ENCODE results near the gene RPL10.

Gene RPL10

DNA sequence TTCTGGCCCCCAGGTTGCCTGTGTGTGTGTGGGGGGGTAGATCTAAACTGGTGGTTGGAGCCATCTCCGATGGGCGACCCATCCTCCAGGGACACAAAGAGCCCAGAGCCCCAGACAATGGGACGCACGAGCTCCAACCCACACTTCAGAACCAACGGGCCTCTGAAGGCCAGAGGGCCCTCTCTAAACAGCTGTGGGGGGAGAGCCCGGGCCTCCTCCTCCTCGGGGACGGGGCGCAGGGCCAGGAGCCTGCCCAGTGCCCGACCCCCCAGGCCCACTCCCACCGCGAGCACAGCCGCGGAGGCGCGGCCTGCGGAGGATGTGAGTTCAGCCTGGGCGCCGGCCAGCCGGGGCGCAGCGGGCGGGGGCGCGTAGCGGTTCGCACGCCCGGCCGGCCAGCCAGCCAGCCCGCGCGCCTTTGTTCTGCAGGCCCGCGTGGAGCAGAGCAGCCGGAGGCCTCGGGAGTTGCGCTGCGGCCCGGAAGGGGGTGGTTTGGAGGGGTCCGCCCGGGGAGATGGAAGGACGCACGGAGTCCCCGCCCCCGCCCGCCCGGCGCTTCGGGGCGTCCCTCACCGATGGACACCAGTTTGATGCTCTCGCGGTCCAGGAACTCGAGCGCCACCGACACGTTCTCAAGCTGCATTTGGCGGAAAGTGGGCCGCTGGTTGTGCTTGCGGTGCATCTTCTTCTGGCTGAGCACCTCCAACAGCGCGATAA is 27.7 kb upstream of the RPL10 start:
- ATAC-seq, result no peak
- no peak for TF ChIP-seq ZFP30 (CRISPR knock-in tag; IDR thresholded peaks at IDR 0.05)
- TF ChIP-seq PPARA (CRISPR knock-in tag; IDR thresholded peaks at IDR 0.05; ENCODE audit: borderline replicate concordance), result no peak
- TF ChIP-seq RARB (CRISPR knock-in tag; IDR thresholded peaks at IDR 0.05), result no peak
- TF ChIP-seq, protein P1, sequence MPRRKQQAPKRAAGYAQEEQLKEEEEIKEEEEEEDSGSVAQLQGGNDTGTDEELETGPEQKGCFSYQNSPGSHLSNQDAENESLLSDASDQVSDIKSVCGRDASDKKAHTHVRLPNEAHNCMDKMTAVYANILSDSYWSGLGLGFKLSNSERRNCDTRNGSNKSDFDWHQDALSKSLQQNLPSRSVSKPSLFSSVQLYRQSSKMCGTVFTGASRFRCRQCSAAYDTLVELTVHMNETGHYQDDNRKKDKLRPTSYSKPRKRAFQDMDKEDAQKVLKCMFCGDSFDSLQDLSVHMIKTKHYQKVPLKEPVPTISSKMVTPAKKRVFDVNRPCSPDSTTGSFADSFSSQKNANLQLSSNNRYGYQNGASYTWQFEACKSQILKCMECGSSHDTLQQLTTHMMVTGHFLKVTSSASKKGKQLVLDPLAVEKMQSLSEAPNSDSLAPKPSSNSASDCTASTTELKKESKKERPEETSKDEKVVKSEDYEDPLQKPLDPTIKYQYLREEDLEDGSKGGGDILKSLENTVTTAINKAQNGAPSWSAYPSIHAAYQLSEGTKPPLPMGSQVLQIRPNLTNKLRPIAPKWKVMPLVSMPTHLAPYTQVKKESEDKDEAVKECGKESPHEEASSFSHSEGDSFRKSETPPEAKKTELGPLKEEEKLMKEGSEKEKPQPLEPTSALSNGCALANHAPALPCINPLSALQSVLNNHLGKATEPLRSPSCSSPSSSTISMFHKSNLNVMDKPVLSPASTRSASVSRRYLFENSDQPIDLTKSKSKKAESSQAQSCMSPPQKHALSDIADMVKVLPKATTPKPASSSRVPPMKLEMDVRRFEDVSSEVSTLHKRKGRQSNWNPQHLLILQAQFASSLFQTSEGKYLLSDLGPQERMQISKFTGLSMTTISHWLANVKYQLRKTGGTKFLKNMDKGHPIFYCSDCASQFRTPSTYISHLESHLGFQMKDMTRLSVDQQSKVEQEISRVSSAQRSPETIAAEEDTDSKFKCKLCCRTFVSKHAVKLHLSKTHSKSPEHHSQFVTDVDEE (CRISPR knock-in tag; IDR thresholded peaks at IDR 0.05), result no peak
- TF ChIP-seq, protein P2, sequence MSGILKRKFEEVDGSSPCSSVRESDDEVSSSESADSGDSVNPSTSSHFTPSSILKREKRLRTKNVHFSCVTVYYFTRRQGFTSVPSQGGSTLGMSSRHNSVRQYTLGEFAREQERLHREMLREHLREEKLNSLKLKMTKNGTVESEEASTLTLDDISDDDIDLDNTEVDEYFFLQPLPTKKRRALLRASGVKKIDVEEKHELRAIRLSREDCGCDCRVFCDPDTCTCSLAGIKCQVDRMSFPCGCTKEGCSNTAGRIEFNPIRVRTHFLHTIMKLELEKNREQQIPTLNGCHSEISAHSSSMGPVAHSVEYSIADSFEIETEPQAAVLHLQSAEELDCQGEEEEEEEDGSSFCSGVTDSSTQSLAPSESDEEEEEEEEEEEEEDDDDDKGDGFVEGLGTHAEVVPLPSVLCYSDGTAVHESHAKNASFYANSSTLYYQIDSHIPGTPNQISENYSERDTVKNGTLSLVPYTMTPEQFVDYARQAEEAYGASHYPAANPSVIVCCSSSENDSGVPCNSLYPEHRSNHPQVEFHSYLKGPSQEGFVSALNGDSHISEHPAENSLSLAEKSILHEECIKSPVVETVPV (CRISPR knock-in tag; IDR thresholded peaks at IDR 0.05), result no peak

DNA sequence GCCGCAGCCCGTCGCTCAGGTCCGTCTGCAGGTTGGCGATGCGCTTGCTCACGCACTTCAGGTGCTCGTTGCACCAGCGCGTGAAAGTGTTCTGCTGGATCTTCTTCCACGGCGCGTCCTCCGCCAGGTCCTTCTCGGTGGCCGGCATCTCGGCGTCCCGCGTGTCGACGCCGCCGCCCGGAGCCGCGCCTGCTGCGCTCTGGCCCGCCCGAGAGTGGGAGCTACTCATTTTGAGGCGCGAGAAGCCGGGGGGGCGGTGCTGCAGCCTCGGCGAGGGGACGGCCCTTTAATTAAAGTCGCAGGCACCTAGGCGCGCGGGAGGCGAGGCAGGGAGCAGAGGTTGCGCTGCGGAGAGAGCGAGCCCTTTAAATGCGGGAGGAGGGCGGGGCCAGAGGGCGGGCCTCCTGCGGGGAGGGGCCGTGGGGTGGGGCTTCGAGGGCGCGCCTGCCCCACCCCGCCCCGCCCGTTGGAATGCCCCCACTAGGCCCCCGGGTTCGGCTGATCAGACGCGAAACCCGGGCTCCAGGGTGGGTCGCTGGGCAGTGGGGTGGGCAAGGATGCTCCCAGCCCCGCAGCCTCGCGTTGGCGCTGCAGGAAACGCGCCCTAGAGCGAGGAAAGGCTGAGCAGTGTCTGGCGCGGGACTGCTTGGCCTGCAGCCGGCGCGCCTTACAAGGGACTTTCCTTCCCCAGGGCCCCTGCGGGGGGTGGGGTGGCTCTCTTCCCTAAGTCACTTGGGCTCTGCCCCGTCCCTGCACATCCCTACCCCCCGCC is 27.0 kb upstream of the RPL10 start:
- TF ChIP-seq RARB (CRISPR knock-in tag; IDR thresholded peaks at IDR 0.05) (peak; percentile 76; the same call in 1 of the 2 replicates), BACH2 (CRISPR knock-in tag; IDR thresholded peaks at IDR 0.05; ENCODE audit: borderline replicate concordance) (no peak), SNAI2 (CRISPR knock-in tag; IDR thresholded peaks at IDR 0.05) (no peak), GLIS3 (CRISPR knock-in tag; IDR thresholded peaks at IDR 0.05) (0 out of 2 replicates have a peak, but pooled peaks have one; percentile 28), PPARA (CRISPR knock-in tag; IDR thresholded peaks at IDR 0.05; ENCODE audit: borderline replicate concordance) (no peak)
- TF ChIP-seq, protein P3, sequence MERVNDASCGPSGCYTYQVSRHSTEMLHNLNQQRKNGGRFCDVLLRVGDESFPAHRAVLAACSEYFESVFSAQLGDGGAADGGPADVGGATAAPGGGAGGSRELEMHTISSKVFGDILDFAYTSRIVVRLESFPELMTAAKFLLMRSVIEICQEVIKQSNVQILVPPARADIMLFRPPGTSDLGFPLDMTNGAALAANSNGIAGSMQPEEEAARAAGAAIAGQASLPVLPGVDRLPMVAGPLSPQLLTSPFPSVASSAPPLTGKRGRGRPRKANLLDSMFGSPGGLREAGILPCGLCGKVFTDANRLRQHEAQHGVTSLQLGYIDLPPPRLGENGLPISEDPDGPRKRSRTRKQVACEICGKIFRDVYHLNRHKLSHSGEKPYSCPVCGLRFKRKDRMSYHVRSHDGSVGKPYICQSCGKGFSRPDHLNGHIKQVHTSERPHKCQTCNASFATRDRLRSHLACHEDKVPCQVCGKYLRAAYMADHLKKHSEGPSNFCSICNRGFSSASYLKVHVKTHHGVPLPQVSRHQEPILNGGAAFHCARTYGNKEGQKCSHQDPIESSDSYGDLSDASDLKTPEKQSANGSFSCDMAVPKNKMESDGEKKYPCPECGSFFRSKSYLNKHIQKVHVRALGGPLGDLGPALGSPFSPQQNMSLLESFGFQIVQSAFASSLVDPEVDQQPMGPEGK (CRISPR knock-in tag; IDR thresholded peaks at IDR 0.05; ENCODE audit: borderline replicate concordance), result peak; percentile 32; the same call in 1 of the 2 replicates
- TF ChIP-seq, protein P4, sequence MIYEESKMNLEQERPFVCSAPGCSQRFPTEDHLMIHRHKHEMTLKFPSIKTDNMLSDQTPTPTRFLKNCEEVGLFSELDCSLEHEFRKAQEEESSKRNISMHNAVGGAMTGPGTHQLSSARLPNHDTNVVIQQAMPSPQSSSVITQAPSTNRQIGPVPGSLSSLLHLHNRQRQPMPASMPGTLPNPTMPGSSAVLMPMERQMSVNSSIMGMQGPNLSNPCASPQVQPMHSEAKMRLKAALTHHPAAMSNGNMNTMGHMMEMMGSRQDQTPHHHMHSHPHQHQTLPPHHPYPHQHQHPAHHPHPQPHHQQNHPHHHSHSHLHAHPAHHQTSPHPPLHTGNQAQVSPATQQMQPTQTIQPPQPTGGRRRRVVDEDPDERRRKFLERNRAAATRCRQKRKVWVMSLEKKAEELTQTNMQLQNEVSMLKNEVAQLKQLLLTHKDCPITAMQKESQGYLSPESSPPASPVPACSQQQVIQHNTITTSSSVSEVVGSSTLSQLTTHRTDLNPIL (CRISPR knock-in tag; IDR thresholded peaks at IDR 0.05; ENCODE audit: low read depth), result no peak
- TF ChIP-seq, protein P1 (CRISPR knock-in tag; IDR thresholded peaks at IDR 0.05), result no peak
- TF ChIP-seq, protein P2 (CRISPR knock-in tag; IDR thresholded peaks at IDR 0.05), result no peak

DNA sequence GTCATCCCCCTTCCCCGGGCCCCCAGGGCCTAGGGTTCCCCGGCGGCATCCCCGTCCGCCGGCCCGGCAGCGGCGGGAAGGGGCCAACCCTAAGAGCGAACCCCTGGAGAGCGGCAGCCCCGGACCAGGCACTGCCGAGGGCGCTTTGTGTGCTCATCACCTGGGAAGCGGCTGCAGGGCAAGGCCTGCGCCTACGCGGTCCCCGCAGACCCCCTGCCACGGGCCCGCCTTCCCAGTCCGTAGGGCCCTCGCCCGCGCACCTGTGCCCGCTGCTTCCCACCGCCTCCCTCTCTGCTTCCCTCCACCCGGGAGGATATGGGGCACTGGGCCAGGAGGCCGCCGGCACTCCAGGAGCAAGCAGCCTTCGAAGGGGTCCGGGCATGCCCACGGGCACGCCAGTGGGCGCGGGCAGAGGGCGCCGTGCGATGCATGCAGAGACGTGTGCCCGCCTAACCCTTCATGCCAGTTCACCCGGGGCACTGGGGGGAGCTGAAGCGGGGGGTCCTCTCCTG is 26.3 kb upstream of the RPL10 start:
- ATAC-seq, result no peak

More for the DNA sequence above, 27.0 kb upstream of the RPL10 start:
- ATAC-seq, result peak; percentile 53

More for the DNA sequence above, 26.3 kb upstream of the RPL10 start:
- TF ChIP-seq, protein P4 (CRISPR knock-in tag; IDR thresholded peaks at IDR 0.05; ENCODE audit: low read depth), result no peak

Data from SK-N-SH treated with all-trans-retinoic acid at 6 μM for 48 hours (cell line).